PC-9 (cell line): ENCODE measurements around the gene YIPF1. TPM values are rescaled to one million over a fixed set of nuclear protein-coding genes. Genes with fewer than 3 reads are reported as not detected.

Experiments used
- BruUV-seq: library from RNA; stranded (reverse); fragments of 400-500 nt; replicated peaks from 2 replicates; lab custom pipeline; 2021; lab: Mats Ljungman, UMichigan
- CTCF ChIA-PET: fragments of 300-600 bp; sonication (Branson Sonifier 250); formaldehyde crosslinking; loops from one replicate; lab custom pipeline; 2022; ENCODE audit warnings: antibody characterized with exemption; lab: Charles Lee
- POLR2A ChIA-PET: fragments of 300-600 bp; sonication (Branson Sonifier 250); formaldehyde crosslinking; loops from one replicate; lab custom pipeline; 2022; ENCODE audit warnings: antibody characterized with exemption; ENCODE audit not compliant: unreplicated experiment; lab: Charles Lee
- DNase-seq, 2 experiments: peaks; one replicate each; pipeline versions ENCODE4 v3.0.0 to v3.0.0-alpha.2; 2015 to 2022; ENCODE audit warnings: mixed read lengths in 1 of 2
- H2AFZ ChIP-seq: fragments of 200-600 bp; sonication (generic); 2 replicates; pipeline ENCODE4 v1.8.1; 2017; ENCODE audit warnings: antibody characterized with exemption
- H3F3A ChIP-seq: fragments of 200-600 bp; sonication (generic); 2 replicates; pipeline ENCODE4 v1.8.1; 2017; ENCODE audit warnings: antibody characterized with exemption, mild to moderate bottlenecking, low read depth; ENCODE audit not compliant: insufficient read depth
- H3K27ac ChIP-seq: fragments of 200-600 bp; sonication (generic); 2 replicates; pipeline ENCODE4 v1.6.1; 2016; ENCODE audit warnings: mixed run types
- H3K27me3 ChIP-seq: fragments of 200-600 bp; sonication (generic); 2 replicates; pipeline ENCODE4 v1.6.1; 2016; ENCODE audit warnings: low read depth, mixed run types; ENCODE audit not compliant: insufficient read depth
- H3K36me3 ChIP-seq: fragments of 200-600 bp; sonication (generic); 2 replicates; pipeline ENCODE4 v1.6.1; 2016; ENCODE audit warnings: low read depth, mixed run types
- H3K4me1 ChIP-seq: fragments of 200-600 bp; sonication (generic); replicated peaks from 2 replicates; pipeline ENCODE4 v1.6.1; 2016; ENCODE audit warnings: mixed run types; ENCODE audit not compliant: insufficient read depth
- H3K4me2 ChIP-seq: fragments of 200-600 bp; sonication (generic); 2 replicates; pipeline ENCODE4 v1.6.1; 2017; ENCODE audit warnings: mixed run types
- H3K4me3 ChIP-seq: fragments of 200-600 bp; sonication (generic); 2 replicates; pipeline ENCODE4 v1.6.1; 2016; ENCODE audit warnings: mixed run types
- H3K79me2 ChIP-seq: fragments of 200-600 bp; sonication (generic); 2 replicates; pipeline ENCODE4 v1.6.1; 2017; ENCODE audit warnings: low read depth, mixed run types
- H3K9me2 ChIP-seq: fragments of 200-600 bp; sonication (generic); 2 replicates; pipeline ENCODE4 v1.8.1; 2017; ENCODE audit warnings: mild to moderate bottlenecking; ENCODE audit not compliant: insufficient read depth
- H3K9me3 ChIP-seq: fragments of 200-600 bp; sonication (generic); 2 replicates; pipeline ENCODE4 v1.8.1; 2016; ENCODE audit warnings: low read depth; ENCODE audit not compliant: insufficient read depth
- H4K20me1 ChIP-seq: fragments of 200-600 bp; sonication (generic); 2 replicates; pipeline ENCODE4 v1.8.1; 2017; ENCODE audit not compliant: insufficient read depth
- CTCF ChIP-seq: fragments of 200-600 bp; sonication (generic); conservative IDR thresholded peaks from 2 replicates; pipeline ENCODE4 v1.6.1; 2017; ENCODE audit warnings: mixed run types, antibody characterized with exemption, mild to moderate bottlenecking, moderate library complexity
- EZH2 ChIP-seq: fragments of 200-600 bp; sonication (generic); IDR thresholded peaks from 2 replicates; pipeline ENCODE4 v1.8.0; 2017; ENCODE audit warnings: antibody characterized with exemption, low read depth
- intact Hi-C: fragments of 100-400 bp; cut with micrococcal nuclease; formaldehyde crosslinking; loops from one replicate; pipeline ENCODE4 v1.10.0; 2022; ENCODE audit not compliant: unreplicated experiment
- total RNA-seq: library from RNA; stranded (reverse); gene quantifications from 2 replicates; pipeline ENCODE4 v1.2.3, GENCODE V29; 2021

The YIPF1 gene
- total RNA-seq, 1 experiment from 2014 or later = 23.3 TPM

GRCh38 chr1:53838654-53838974 lies 51.0 kb downstream of the YIPF1 start:
- ChIA-PET CTCF (no interaction called here), POLR2A (interaction anchor here (0.5 kb wide), 1 partner anchor 108 kb away, joined by 5 read pairs; no protein-coding TSS in a partner anchor)
- no peaks in the 10 kb centered on the region for H3K9me2 ChIP-seq
- peaks cover 4% of the 10 kb centered on the region for H3K9me3 ChIP-seq
- peak overlapping the region; percentile 92 for H3K4me3 ChIP-seq
- H3K27ac ChIP-seq = peak overlapping the region; percentile 91; the same call in 1 of the 2 replicates
- H2AFZ ChIP-seq = peak overlapping the region; percentile 71; the same call in 1 of the 2 replicates
- no peaks in the 10 kb centered on the region; the same call in 1 of the 2 replicates for H3F3A ChIP-seq
- peaks cover 45% of the 10 kb centered on the region for H3K79me2 ChIP-seq
- TF ChIP-seq CTCF (no peak), EZH2 (no peak)
- H3K4me1 ChIP-seq = peaks cover 16% of the 10 kb centered on the region
- no peaks in the 10 kb centered on the region; the same call in 1 of the 2 replicates for H3K36me3 ChIP-seq
- peak overlapping the region; percentile 79 for H3K4me2 ChIP-seq
- no peaks in the 10 kb centered on the region for H3K27me3 ChIP-seq
- H4K20me1 ChIP-seq = peaks cover 4% of the 10 kb centered on the region; the same call in 1 of the 2 replicates
- DNase-seq = no peak
- BruUV-seq = no TSS peak
- intact Hi-C loops = no loop called here

GRCh38 chr1:53837924-53838653 lies 51.5 kb downstream of the YIPF1 start, which contains the start of gene NDC1:
Gene NDC1 (minus strand): TSS chr1:53838296. CDS start chr1:53838261, 35 bp downstream.
- peaks cover 4% of the 10 kb centered on the region for H3K9me3 ChIP-seq
- no peak; the same call in 1 of the 2 replicates for TF ChIP-seq CTCF
- no peak for TF ChIP-seq EZH2
- H3K4me3 ChIP-seq = peak within 1 kb of the TSS; percentile 92
- DNase-seq = peak; percentile 91 to 94
- peak within 1 kb of the TSS; percentile 79 for H3K4me2 ChIP-seq
- H3K4me1 ChIP-seq = peaks cover 16% of the 10 kb centered on the region
- H3K27me3 ChIP-seq = no peaks in the 10 kb centered on the region
- ChIA-PET CTCF (no interaction called here), POLR2A (interaction anchor here (0.6 kb wide), 1 partner anchor 23 kb away, joined by 3 read pairs; no protein-coding TSS in a partner anchor)
- H2AFZ ChIP-seq = peak within 1 kb of the TSS; percentile 89
- BruUV-seq = TSS peak; percentile 75
- H3K36me3 ChIP-seq = no peaks in the 10 kb centered on the region; the same call in 1 of the 2 replicates
- peaks cover 4% of the 10 kb centered on the region; the same call in 1 of the 2 replicates for H4K20me1 ChIP-seq
- H3K79me2 ChIP-seq = peaks cover 51% of the 10 kb centered on the region
- peak within 1 kb of the TSS; percentile 91 for H3K27ac ChIP-seq
- H3F3A ChIP-seq = no peaks in the 10 kb centered on the region; the same call in 1 of the 2 replicates
- intact Hi-C loops = no loop called here
- H3K9me2 ChIP-seq = no peaks in the 10 kb centered on the region

- Histone ChIP-seq H3K36me3 (no peaks in the 10 kb centered on the region; the same call in 1 of the 2 replicates), H3K4me3 (peak overlapping the region; percentile 92), H3K27ac (peak overlapping the region; percentile 91), H3K9me3 (peaks cover 4% of the 10 kb centered on the region), H3F3A (no peaks in the 10 kb centered on the region; the same call in 1 of the 2 replicates), H3K4me1 (peaks cover 16% of the 10 kb centered on the region), H3K4me2 (peak overlapping the region; percentile 79), H3K79me2 (peaks cover 56% of the 10 kb centered on the region), H3K9me2 (no peaks in the 10 kb centered on the region), H4K20me1 (peaks cover 5% of the 10 kb centered on the region; the same call in 1 of the 2 replicates), H3K27me3 (no peaks in the 10 kb centered on the region), H2AFZ (peak overlapping the region; percentile 89)
- BruUV-seq = no TSS peak
- no peak for DNase-seq
- no peak for TF ChIP-seq EZH2
- no peak for TF ChIP-seq CTCF
- intact Hi-C loops = no loop called here
- ChIA-PET CTCF (interaction anchor here (0.6 kb wide), 1 partner anchor 26 kb away, joined by 3 read pairs; no protein-coding TSS in a partner anchor), POLR2A (interaction anchor here (0.5 to 0.6 kb wide), 2 partner anchors 179 to 623 kb away, joined by 4 read pairs; no protein-coding TSS in a partner anchor)
These were observed 52.0 kb downstream of the YIPF1 start for GRCh38 chr1:53837646-53837923.
